GM08714 (cell line): ENCODE data around the gene GPNMB.
"Not testable (repeated sequence)": the region's sequence is repeated elsewhere in the genome, so short reads cannot be mapped to it uniquely, and the experiment has no call there.

Experiments
- H3K4me3 ChIP-seq: fragments of 200-500 bp; sonication (Bioruptor generic); 2 replicates; pipeline ENCODE4 v1.5.1; 2014; ENCODE audit warnings: mild to moderate bottlenecking, low read length, inconsistent platforms
- ZNF274 ChIP-seq: IDR thresholded peaks from 2 replicates; pipeline ENCODE4 v1.6.1; 2012; ENCODE audit warnings: mild to moderate bottlenecking, low read depth, low read length

Gene GPNMB

DNA sequence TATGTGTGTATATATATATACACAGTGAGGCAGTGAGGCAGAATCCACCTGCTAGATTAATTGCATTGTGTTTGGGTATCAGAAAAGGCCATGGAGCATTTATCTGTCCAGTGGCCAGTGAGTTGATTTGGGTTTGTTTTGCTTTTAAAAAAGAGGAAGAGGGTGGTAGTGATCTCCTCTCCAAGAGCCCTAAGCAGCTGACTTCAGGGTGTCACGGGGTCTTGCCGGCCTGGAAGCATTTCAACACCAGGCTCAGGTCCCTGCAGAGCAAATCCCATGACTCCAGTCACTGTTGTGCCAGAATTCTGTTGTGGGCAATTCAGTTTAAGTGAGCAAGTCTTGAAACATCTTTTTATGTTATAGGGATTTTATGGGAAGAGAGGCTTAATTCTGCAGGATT, 30.6 kb upstream of the GPNMB start:
- no peak for TF ChIP-seq ZNF274
- H3K4me3 ChIP-seq, result no peak overlapping the region

DNA sequence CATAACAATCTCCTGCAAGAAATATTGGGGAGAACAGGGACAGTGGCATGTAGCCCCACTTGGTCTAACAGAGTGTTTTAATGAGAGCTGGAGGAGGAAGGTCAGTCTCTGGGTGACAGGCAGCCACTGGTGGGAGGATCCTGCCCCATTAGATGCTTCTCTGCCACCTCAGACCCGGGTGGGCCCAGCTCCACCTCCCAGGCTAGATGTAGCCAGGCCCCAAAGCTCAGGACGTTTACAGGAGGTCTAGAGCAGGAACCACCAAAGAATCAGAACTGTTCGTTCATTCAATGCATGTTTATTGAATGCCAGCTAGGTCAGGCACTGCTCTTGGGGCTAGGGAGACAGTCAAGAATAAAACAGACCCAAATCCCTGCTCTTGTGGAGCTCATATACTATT, 28.4 kb upstream of the GPNMB start:
- no peak overlapping the region for H3K4me3 ChIP-seq
- no peak for TF ChIP-seq ZNF274

DNA sequence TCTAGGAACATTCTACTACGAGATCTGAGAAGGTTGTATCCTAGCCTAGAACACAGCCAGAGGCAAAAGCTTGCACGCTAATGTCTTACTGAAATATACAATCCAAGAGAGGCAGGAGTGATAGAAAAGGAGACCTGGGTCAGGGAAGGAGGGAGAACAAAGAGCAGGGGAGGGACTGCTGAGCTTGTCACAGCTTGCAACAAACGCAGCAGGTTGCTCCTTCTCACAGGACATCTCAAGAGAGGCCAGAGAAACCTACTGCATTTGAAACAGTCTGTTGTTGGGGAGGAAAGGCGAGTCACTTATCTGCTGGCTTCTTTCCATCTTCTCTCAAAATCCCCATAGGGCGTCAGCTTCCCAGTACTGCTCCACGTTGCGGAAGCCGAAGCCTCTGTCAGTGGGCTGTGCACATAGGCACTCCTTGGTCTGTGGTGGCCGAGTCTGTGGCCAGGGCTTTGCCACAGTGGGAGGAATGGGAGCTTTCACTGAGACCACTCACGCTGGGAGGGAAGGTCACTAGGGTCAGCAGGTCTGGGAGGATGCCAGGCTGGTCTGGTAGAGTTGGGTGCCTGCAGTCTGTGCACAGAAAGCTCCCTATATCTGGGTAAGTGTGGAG, 25.8 kb upstream of the GPNMB start:
- no peak for TF ChIP-seq ZNF274

DNA sequence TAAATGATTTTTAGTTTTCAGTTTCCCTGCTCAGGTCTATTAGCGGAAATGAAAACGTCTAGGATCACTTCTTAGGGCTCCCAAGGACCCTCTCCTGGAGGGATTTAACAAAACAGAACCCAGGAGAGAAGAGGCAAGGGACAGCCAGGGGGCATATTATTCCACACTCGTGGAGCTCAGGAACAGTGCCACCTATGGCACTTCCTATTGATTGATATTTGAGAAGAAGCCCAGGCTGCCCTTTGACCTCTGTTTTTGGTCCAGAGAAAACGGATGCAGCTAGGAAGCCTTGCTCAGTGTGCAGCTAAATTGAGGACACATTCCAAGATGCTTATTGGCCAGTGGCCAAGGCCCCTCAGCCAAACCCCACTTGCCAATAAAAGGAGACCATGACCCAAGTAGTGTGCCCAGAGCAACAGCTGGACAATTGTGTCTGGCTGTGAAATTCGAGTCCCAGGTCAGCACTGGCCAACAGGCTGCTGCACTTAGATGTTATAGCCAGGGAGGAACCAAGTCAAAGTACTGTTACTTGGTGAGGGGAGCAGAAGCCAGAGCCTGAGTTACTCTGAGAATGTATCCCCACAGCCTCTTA, 24.0 kb upstream of the GPNMB start:
- TF ChIP-seq ZNF274, result no peak
- no peak overlapping the region for H3K4me3 ChIP-seq

More for the DNA sequence above, 25.8 kb upstream of the GPNMB start:
- H3K4me3 ChIP-seq, result no peak overlapping the region

DNA sequence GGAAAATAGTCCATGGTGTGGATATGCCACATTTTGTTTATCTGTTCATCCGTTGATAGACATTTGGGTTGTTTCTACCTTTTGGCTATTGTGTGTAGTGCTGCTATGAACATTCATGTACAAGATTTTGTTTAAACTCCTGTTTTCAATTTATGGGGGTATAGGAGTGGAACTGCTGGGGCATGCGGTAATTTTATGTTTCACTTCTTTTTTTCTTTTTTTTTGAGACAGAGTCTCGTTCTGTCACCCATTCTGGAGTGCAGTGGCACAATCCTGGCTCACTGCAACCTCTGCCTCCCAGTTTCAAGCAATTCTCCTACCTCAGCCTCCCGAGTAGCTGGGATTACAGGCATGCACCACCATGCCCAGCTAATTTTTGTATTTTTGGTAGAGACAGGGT, 22.2 kb upstream of the GPNMB start:
- H3K4me3 ChIP-seq, result not testable (repeated sequence)

DNA sequence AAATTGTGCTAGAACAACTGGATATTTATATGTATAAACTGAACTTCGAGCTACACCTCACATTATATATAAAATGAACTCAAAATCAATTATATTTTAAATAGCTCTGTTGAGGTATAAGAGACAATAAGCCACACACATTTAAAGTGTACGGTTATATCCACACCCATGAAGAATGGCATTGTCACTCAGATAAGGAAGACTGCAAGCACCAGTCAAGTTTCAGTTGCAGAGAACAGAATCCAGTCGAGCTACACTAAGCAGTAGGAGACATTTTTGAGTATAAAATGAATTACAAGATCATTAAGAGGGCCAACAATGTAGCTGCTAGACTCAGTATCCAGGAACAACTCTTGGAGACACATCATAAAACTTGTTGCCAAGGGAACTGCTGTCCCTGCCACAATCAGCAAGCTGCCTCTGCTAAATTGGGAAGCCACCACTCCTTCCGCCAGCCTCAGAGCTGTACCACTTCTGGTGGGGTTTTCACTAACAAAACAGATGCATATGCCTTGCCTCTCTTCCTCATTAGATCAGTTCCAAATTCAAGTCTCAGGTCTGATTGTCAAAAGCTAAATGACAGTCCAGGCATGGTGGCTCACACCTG, 19.6 kb upstream of the GPNMB start:
- no peak overlapping the region for H3K4me3 ChIP-seq
- TF ChIP-seq ZNF274, result no peak

DNA sequence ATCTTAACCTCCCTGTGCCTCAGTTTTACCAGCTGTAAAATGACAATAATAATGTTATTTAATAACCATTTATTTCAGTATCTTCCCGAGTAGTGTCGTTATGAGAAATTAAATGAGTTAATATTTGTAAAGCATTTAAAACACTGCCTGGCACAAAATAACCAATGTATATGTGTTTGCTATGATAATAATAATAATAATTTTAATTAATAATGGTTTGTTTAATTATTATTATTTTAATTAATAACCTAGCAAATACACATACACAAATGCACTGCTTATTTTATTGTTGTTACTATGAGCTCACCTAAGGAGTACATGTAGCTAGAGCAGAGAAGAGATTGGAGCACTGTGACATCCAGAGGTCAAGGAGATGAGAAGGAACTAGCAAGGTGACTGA, 18.2 kb upstream of the GPNMB start:
- TF ChIP-seq ZNF274, result no peak

DNA sequence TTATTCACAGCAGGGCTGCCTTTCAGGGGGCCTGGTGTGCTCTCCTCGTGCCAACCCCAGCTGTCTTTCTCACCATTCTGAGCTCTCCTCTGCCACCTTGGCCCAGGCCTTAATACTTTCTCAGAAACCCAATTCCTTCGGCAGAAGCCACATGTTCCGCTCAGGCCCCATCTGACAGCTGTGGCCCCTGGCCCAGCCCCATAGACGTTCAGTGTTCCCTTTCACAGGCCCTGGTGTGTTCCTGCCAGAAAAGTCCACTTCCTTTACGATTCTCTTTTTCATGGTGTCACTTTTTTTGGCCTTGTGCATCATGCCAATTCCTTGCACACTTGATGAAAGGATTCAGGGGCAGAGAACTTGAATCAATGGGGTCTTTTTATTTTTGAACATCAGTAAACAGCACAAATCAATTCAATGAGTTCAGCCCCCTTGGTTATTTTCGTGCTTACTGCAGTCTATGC, 15.9 kb upstream of the GPNMB start:
- H3K4me3 ChIP-seq, result no peak overlapping the region
- no peak for TF ChIP-seq ZNF274

More for the DNA sequence above, 18.2 kb upstream of the GPNMB start:
- no peak overlapping the region for H3K4me3 ChIP-seq

DNA sequence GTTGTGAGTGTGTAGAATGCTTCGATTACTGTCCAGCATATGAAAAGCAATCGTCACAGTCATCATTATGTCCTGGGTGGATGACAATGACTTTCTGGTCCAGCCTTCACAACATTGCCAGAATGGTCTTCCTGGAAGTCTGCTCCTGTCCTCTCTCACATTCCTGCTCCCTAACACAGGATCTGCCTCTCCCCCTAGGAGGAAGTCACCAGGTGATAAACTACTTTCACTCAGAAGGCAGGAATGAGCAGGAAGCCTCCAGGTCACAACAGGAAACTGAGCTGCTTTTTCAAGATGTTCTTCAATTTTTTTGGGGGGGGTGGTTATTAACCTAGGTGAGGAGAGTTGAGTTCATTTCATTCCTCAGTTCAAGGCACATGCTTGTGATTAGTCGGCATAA, 13.6 kb upstream of the GPNMB start:
- TF ChIP-seq ZNF274, result no peak
- no peak overlapping the region for H3K4me3 ChIP-seq

DNA sequence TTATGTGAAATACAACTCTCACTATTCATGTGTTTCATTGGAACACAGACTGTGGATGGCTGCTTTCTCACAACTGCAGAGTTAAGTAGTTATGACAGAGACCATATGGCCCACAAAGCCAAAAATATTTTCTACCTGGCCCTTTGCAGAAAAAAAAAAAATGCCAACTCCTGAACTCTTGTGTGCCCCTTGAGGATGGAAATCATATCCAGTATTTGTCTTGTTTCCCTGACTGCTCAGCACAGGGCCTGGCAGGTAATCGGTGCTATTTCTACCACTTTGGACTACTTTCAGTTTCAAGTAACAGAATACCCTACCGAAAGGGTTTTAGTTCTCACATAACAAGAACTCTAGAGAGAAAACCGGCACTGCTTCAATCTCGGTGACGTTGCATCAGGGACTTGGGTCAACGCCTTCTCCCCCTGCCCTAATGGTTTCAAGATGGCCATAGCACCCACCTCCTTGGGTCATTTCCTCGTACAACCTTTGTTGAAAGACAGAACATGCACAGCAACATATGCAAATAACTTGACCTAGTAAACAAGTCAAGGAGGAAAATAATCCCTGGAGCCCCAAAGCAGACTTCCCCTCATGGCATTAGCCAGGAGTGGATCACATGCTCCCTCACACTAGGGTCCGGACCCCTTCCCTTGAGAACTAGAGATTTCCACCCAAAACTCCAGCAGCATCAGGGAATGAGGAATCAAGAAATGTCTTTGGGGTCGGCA, 11.8 kb upstream of the GPNMB start:
- no peak overlapping the region for H3K4me3 ChIP-seq
- TF ChIP-seq ZNF274, result no peak

DNA sequence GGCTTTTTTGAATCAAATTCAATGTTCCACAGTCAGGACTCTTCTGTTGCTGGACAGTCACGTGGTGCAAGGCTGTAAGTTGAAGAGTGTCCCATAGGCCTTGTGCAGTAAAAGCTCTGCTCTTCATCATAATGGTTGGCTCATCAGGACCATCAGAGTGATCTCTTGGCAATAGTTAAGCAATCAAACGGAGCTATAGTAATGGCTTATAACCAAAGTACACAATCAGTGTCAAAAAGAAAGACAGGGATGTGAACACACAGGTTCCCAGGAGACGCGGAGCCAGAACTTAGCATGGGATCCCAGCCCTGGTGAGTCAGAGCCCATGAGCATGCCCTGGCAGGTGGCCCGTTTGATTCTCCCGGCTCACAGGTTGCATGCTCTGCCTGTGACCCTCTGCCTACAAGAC, 10.8 kb upstream of the GPNMB start:
- no peak for TF ChIP-seq ZNF274
- no peak overlapping the region for H3K4me3 ChIP-seq

DNA sequence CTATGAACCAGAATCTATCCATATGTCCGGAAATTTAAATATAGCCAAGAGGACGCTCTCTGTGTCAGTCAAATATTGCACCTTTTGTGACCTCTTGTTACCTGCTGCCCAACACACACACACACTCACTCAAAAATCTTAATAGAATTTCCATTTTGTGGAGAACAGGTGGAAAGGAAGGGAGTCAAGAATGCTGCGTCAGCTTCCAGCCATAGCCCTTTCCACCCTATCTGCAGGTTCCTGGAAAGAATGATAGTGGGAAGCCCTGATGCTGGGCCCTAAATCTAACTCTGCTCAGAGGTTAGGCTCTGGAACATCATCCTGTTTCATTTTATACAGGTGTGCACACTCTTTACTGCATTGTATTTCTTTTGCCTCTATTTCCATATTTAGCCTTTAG, 9.6 kb upstream of the GPNMB start:
- TF ChIP-seq ZNF274, result no peak
- H3K4me3 ChIP-seq, result no peak overlapping the region

DNA sequence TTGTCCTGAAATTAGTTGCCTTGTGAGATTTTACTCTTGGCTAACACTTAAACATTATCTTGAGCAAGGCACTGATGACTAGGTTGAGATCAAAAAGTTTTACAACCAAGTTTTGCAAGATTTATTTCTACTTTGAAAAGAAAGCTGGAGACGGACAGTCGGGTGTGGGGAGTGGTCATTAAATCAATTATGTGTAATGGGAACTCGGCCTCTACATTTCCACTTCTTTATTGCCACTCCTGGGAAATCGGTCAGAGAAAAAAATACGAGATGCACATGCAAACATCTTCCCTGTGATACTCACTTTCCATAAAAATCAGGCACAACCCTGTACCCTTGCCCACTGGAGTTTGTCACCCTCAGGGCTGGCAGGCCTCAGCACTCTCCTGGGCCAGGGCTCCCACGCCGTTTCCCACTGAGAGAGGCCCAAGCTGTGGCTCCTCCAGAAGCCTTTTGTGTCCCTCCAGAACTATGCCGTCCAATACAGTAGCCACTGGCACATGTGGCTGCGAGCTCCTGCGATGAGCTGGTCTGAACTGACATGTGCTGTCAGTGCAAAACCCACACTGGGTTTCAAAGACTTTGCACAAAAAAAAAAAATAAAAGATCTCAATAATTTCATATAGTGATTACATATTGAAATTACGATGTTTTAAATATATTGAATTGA, 7.5 kb upstream of the GPNMB start:
- TF ChIP-seq ZNF274, result no peak
- H3K4me3 ChIP-seq, result no peak overlapping the region

DNA sequence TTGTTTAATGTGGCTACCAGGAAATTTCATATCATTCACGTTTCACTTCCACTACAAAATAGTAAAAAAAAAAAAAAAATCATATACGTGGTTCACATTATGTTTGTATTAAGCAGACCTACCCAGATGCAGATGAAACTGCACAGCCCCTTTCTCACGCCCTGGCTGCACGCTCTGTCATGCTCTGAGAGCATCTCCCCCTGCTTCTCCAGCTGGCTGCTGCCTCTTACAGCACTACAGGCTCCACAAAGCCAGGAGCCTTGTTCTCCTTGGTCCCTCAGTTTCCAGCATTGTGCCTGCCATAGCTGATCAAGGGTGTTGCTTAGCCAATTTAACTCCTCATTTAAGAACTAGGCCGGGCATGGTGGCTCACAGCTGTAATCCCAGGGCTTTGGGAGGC, 6.9 kb upstream of the GPNMB start:
- TF ChIP-seq ZNF274, result no peak

More for the DNA sequence above, 6.9 kb upstream of the GPNMB start:
- H3K4me3 ChIP-seq, result no peak overlapping the region
